Stimulated activated CD4-positive, alpha-beta T cell treated with anti-CD3 and anti-CD28 coated beads, Interleukin-2, amount 100 ng/mL, for 4 hours (primary cell): ENCODE measurements around the gene DTYMK.
"Not testable (repeated sequence)": the region's sequence is repeated elsewhere in the genome, so short reads cannot be mapped to it uniquely, and the experiment has no call there.

Experiments used
- DNase-seq: peaks from one replicate; pipeline ENCODE4 v3.0.0-alpha.2; 2020; ENCODE audit warnings: low read depth

DTYMK gene

GRCh38 chr2:241672243-241673188 is 14.1 kb downstream of the DTYMK start:
- DNase-seq, result no peak

- DNase-seq, result no peak
Measured at GRCh38 chr2:241671457-241672240, 15.0 kb downstream of the DTYMK start.

GRCh38 chr2:241670333-241671110 is 16.1 kb downstream of the DTYMK start:
- DNase-seq, result no peak

- DNase-seq, result no peak
Measured at GRCh38 chr2:241668839-241669238, 17.8 kb downstream of the DTYMK start.

DNA sequence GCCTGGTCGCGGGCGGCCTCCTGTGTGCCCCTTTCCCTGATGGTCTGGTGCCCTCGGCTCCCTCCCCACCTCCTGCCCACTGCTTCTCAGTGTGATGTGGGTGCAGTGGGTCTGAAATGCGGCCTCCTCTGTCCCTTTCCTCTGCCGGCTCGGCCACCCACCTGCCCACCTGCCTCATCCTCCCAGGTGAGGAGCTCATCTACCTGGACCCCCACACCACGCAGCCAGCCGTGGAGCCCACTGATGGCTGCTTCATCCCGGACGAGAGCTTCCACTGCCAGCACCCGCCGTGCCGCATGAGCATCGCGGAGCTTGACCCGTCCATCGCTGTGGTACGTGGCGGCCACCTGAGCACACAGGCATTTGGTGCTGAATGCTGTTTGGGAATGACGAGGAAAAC is 18.3 kb downstream of the DTYMK start:
- DNase-seq, result no peak

DNA sequence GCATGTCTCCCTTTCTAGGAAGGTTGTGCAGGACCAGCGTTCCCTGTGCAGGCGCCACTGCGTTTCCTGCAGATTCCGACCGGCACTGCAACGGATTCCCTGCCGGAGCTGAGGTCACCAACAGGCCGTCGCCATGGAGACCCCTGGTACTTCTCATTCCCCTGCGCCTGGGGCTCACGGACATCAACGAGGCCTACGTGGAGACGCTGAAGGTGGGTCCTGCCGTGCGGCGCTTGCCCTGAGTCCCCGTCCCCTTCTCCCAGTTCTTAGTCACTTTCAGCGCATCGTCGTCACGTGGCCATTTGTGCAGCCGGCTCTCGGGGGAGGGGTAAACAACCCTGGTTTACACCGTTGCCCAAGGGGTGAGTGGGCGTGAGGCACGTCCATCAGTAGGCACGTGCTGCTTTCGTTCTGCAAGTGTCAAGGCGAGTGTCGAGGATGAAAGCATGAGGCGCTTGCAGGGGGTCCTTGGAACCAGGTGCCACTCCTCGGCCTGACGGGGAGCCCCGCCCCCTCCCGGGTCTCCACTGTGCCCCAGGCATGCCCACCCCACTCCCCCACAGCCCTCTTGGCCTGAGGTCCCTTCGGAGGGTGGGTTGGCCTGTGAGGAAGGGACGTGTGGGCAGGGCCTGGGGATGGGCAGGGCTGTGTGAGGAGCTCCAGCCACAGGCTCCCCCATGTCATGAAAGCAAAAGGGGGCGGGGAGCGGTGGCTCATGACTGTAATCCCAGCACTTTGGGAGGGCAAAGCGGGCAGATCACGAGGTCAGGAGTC is 19.8 kb downstream of the DTYMK start:
- DNase-seq, result no peak

DNA sequence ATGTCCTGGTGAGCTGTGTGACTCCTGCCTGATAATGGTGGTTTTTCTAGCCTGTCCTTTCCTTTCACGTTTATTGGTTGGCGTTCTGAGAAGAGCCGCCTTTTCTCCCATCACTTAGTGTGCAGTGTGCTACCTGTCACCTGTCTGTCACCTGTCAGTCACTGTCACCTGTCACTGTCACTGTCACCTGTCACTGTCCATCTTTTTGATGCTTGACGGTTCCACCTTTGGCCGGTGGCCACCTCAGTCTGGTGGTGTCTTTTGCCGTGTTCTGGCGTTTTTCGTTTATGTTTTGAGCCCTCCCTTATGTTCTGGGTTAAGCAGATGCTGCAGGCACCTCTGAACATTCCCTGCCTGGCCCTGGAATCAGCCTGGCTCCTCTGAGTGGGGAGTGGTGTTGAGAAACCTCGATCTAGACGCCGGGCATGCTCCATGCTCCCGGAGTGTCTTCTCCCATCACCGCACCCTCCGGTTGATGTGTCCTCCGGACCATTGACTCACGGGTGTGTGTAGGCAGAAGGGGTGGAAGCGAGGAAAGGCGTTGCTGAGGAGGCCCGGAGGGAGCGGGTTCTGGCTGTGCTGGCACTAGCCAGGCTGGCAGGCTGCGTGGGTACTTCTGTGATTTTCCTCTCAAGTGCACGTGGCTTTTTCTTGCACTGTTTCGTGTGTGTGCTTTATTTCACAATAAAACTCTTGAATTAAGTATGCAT is 20.7 kb downstream of the DTYMK start:
- no peak for DNase-seq

- DNase-seq, result not testable (repeated sequence)
Measured at GRCh38 chr2:241662731-241663130, 23.9 kb downstream of the DTYMK start.

DNA sequence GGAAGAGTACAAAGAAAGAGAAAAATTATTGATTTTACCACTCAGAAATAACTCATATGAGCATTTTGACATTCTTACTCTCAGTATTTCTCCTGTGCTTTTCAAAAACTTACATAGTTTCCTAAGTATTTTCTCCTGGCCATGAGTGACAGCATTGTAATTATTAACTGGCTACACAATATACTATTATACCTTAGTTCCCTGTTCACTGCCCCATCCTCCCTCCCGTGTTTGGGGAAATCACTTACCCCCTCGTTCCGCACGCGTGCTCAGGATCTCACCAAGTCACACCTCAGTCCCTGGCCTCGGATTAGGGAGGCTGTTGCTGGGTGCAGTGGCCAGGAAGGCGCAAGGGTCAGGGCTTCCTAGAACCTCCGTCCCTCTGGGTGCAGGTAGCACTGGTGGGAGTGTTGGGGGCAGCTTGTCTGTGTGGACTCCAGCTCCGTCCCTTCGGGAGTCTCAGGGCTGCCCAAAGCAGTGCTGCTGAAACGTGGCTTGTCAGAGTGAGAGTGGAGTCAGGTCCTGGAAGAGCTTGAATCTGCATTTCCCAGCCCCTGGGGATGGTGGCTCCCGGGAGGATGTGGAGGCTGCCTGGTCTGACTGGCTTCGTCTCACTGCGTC is 25.9 kb downstream of the DTYMK start:
- no peak for DNase-seq

GRCh38 chr2:241659150-241659739 is 27.4 kb downstream of the DTYMK start:
- DNase-seq, result no peak

GRCh38 chr2:241658296-241658695 is 28.3 kb downstream of the DTYMK start:
- DNase-seq, result no peak

DNA sequence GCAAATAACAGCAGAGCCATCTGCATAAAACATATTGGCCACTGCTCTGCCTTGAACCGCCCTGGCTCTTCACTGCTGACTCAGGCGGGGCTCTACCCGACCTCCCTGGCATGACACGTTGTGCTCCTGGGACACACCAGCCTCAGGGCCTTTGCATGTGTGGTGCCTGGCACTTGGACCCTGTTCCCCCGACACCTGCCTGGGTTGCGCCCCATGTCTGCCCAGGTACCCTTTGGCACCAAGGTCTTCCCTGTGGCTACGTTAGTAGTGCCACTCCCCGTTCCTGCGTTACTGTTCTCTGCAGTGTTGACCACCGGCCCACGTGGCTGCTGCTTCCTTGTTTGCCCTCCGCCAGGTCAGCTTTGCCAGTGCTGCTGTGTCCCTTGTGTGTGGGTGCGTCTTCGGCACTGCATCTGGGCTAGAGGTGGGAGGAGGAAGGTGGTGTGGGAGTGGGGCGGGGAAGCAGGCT is 28.8 kb downstream of the DTYMK start:
- no peak for DNase-seq

DNA sequence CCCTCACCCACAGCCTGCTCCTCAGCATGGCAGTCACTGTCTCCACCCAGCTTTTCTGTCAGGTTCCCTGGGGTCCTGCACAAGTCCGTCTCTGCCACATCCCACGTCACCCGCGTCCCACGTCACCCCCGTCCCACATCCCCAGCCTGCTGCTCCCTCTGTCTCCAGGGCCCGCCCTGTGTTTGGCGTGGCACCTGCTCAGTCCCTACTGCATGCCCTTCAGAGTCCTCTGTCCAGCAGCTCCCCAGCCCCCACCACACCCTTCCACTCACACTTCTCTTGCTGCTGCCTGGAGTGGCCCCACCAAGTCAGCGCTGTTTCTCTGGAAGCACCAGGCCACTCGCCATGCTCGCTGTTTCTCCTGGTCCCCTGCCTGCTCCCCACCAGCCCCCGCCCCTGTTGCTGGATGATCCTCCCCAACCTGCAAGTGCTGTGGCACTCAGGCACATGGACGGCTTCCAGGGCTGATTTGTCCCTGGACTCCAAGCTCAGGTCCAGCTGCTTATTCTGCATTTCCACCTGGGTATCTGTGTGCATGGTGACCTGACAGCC is 30.3 kb downstream of the DTYMK start:
- DNase-seq, result no peak

GRCh38 chr2:241655516-241656189 is 31.0 kb downstream of the DTYMK start:
- DNase-seq, result no peak

- DNase-seq, result no peak
Measured at GRCh38 chr2:241654551-241654950, 32.1 kb downstream of the DTYMK start.

- DNase-seq, result no peak
Measured at GRCh38 chr2:241653210-241653750, 33.3 kb downstream of the DTYMK start.

- DNase-seq, result no peak
Measured at GRCh38 chr2:241652722-241653121, 33.9 kb downstream of the DTYMK start.

- DNase-seq, result no peak
Measured at GRCh38 chr2:241652142-241652541, 34.5 kb downstream of the DTYMK start.

- DNase-seq, result no peak
Measured at GRCh38 chr2:241649927-241650326, 36.7 kb downstream of the DTYMK start.
